Peyer's patch (tissue), 4 donors: ENCODE measurements around the gene PIK3C2G. TPM values are rescaled to one million over a fixed set of nuclear protein-coding genes. Genes with fewer than 3 reads are reported as not detected.

Source experiments
- DNase-seq, 3 donors: peaks; one replicate each; pipeline ENCODE4 v3.0.0-alpha.2; 2017 to 2019
- H3K27ac ChIP-seq, 4 donors: fragments of 200-600 bp; sonication (generic); one replicate each; pipeline ENCODE4 v1.5.1; 2016 to 2019
- H3K27me3 ChIP-seq, 2 donors: fragments of 200-600 bp; sonication (generic); one replicate each; pipeline ENCODE4 v1.5.1; 2019
- H3K36me3 ChIP-seq, 3 donors: fragments of 200-600 bp; sonication (generic); one replicate each; pipeline ENCODE4 v1.5.1; 2016 to 2019
- H3K4me1 ChIP-seq, 4 donors: fragments of 200-600 bp; sonication (generic); one replicate each; pipeline ENCODE4 v1.5.1; 2016 to 2019
- H3K4me3 ChIP-seq, 4 donors: fragments of 200-600 bp; sonication (generic); 1 replicate in 3 of 4; 2 replicates in 1 of 4; pipeline ENCODE4 v1.5.1; 2016 to 2019; ENCODE audit warnings: mild to moderate bottlenecking in 1 of 4
- H3K9me3 ChIP-seq, 4 donors: fragments of 200-600 bp; sonication (generic); one replicate each; pipeline ENCODE4 v1.5.1; 2016 to 2019; ENCODE audit warnings: mild to moderate bottlenecking in 1 of 4
- CTCF ChIP-seq, 6 experiments: fragments of 450-650 bp in 4 of 6; fragments of 200-600 bp in 2 of 6; sonication (generic) in 1 of 6; IDR thresholded peaks; one replicate each; pipeline ENCODE4 v1.5.1; 2017 to 2019; ENCODE audit warnings: antibody characterized with exemption in 6 of 6, mild to moderate bottlenecking in 3 of 6, moderate library complexity in 1 of 6
- POLR2A ChIP-seq, 2 donors: fragments of 450-650 bp; IDR thresholded peaks; one replicate each; pipeline ENCODE4 v1.5.1; 2017; ENCODE audit warnings: antibody characterized with exemption in 2 of 2, mild to moderate bottlenecking in 2 of 2, moderate library complexity in 2 of 2
- total RNA-seq, 4 donors: library from RNA; depleted of rRNA; stranded (reverse); fragments of >200 nt; gene quantifications; one replicate each; pipeline ENCODE4 v1.1.0, GENCODE V29; 2016

PIK3C2G gene
- total RNA-seq, 4 donors from 2014 or later: 4.1 to 32.1 (median 24.6) TPM

- Histone ChIP-seq H3K27me3 (no peaks in the 10 kb centered on the region), H3K4me3 (no peak overlapping the region), H3K36me3 (no peaks in the 10 kb centered on the region), H3K4me1 (no peaks in the 10 kb centered on the region), H3K9me3 (no peaks in the 10 kb centered on the region), H3K27ac (no peak overlapping the region)
- TF ChIP-seq CTCF (IDR thresholded peaks at IDR 0.05): no peak
- TF ChIP-seq POLR2A (IDR thresholded peaks at IDR 0.05): no peak
- no peak for DNase-seq
Measured at GRCh38 chr12:18382236-18382885, 121.0 kb downstream of the PIK3C2G start.

DNA sequence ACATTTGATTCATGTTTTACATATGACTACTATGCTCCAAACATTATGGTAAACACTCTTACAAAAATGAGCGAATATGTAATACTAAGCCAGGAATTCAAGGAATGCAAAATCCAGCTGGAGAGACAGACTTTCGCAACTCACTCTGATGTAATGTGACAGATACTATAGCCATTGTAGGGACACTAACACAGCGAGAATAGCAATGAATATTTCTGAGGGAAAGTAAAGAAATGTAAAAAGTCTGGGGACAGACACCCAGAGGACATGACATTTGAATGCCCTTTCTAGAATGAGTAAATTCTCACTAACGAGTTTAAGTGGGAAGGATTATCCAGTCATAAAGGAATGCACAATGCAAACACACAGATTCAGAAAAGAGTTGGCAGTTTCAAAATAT, 121.9 kb downstream of the PIK3C2G start:
- Histone ChIP-seq H3K4me3 (no peak overlapping the region), H3K27ac (no peak overlapping the region), H3K4me1 (no peaks in the 10 kb centered on the region), H3K9me3 (no peaks in the 10 kb centered on the region), H3K36me3 (no peaks in the 10 kb centered on the region), H3K27me3 (no peaks in the 10 kb centered on the region)
- DNase-seq: no peak
- TF ChIP-seq CTCF (IDR thresholded peaks at IDR 0.05) (no peak), POLR2A (IDR thresholded peaks at IDR 0.05) (no peak)

DNA sequence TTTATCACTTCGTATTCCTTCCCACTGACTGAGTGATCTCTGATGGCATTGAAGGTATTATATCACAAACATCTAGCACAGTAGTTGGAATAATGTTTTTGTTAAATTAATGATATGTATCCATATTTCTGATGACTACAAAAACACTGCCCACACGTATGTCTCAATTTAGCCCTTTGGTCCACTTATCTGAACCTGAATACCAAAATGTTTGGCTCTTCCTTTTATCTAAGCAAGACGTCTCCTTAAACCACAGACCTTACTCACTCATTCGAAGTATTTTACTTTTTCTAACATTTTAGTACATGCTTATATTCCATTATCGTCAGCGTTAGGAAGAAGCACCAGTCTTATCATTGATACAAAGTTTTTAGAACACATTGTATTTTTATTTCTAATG, 126.4 kb downstream of the PIK3C2G start:
- no peaks in the 10 kb centered on the region for H3K27me3 ChIP-seq
- DNase-seq: no peak

DNA sequence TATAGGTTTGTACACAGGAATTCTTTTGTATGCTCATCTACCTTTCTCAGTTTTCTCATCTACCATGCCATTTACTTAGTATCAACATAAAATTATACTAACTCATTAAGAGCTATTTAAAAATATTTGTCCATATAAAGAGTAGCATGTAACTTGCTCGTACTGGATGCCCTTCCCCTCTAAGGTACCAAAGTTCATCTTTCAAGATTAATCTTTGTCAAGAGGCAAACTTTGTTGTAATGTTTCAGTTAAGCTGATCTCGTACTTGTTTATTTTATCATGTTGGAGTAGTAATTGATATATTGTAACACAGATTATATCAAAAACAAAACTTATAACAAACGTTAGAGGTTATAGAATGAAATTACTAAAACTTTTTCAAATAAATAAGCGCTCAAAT, 128.5 kb downstream of the PIK3C2G start:
- no peak for DNase-seq
- no peak overlapping the region for H3K27ac ChIP-seq
- TF ChIP-seq CTCF (IDR thresholded peaks at IDR 0.05) (no peak), POLR2A (IDR thresholded peaks at IDR 0.05) (no peak)
- no peaks in the 10 kb centered on the region for H3K36me3 ChIP-seq
- H3K9me3 ChIP-seq: no peaks in the 10 kb centered on the region
- no peak overlapping the region for H3K4me3 ChIP-seq
- no peaks in the 10 kb centered on the region for H3K27me3 ChIP-seq
- no peaks in the 10 kb centered on the region for H3K4me1 ChIP-seq

More for the DNA sequence above, 126.4 kb downstream of the PIK3C2G start:
- H3K9me3 ChIP-seq: no peaks in the 10 kb centered on the region
- no peak overlapping the region for H3K4me3 ChIP-seq
- no peaks in the 10 kb centered on the region for H3K36me3 ChIP-seq
- no peak overlapping the region for H3K27ac ChIP-seq
- TF ChIP-seq CTCF (IDR thresholded peaks at IDR 0.05) (no peak), POLR2A (IDR thresholded peaks at IDR 0.05) (no peak)
- H3K4me1 ChIP-seq: no peaks in the 10 kb centered on the region

- no peak overlapping the region for H3K27ac ChIP-seq
- no peak overlapping the region for H3K4me3 ChIP-seq
- no peaks in the 10 kb centered on the region for H3K9me3 ChIP-seq
- no peaks in the 10 kb centered on the region for H3K27me3 ChIP-seq
- H3K36me3 ChIP-seq: no peaks in the 10 kb centered on the region
- DNase-seq: no peak
- no peak for TF ChIP-seq POLR2A (IDR thresholded peaks at IDR 0.05)
- TF ChIP-seq CTCF (IDR thresholded peaks at IDR 0.05): no peak
- no peaks in the 10 kb centered on the region for H3K4me1 ChIP-seq
Measured at GRCh38 chr12:18391151-18391550, 129.8 kb downstream of the PIK3C2G start.

DNA sequence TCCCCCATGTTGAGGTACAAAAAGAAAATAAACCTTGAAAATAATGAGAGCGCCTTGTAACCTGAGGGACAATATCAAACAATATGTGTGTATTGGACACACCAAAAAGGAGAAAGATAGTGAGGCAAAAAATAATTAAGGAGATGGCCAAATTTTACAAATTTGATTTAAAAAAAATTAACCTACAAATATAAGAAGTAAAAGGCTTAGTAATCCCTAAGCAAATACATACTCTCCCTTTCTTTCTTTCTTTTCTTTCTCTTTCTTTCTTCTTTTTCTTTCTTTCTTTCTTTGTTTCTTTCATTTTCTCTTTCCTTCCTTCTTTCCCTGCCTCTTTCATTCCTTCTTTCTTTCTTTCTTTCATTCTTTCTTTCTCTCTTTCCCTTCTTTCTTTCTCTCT, 133.4 kb downstream of the PIK3C2G start:
- Histone ChIP-seq H3K4me1 (no peaks in the 10 kb centered on the region), H3K9me3 (no peaks in the 10 kb centered on the region), H3K4me3 (no peak overlapping the region), H3K36me3 (no peaks in the 10 kb centered on the region), H3K27ac (no peak overlapping the region), H3K27me3 (no peaks in the 10 kb centered on the region)
- DNase-seq: no peak
- TF ChIP-seq POLR2A (IDR thresholded peaks at IDR 0.05): no peak
- no peak for TF ChIP-seq CTCF (IDR thresholded peaks at IDR 0.05)
